ENCODE data around the gene FLNC. TPM values are rescaled to one million over a fixed set of nuclear protein-coding genes. Genes with fewer than 3 reads are reported as not detected.

The FLNC gene
- 100 to 1,000 TPM in 2 of 4 donors, 10 to 100 TPM in 2; 16.5 to 126 (median 105) TPM for total RNA-seq

DNA sequence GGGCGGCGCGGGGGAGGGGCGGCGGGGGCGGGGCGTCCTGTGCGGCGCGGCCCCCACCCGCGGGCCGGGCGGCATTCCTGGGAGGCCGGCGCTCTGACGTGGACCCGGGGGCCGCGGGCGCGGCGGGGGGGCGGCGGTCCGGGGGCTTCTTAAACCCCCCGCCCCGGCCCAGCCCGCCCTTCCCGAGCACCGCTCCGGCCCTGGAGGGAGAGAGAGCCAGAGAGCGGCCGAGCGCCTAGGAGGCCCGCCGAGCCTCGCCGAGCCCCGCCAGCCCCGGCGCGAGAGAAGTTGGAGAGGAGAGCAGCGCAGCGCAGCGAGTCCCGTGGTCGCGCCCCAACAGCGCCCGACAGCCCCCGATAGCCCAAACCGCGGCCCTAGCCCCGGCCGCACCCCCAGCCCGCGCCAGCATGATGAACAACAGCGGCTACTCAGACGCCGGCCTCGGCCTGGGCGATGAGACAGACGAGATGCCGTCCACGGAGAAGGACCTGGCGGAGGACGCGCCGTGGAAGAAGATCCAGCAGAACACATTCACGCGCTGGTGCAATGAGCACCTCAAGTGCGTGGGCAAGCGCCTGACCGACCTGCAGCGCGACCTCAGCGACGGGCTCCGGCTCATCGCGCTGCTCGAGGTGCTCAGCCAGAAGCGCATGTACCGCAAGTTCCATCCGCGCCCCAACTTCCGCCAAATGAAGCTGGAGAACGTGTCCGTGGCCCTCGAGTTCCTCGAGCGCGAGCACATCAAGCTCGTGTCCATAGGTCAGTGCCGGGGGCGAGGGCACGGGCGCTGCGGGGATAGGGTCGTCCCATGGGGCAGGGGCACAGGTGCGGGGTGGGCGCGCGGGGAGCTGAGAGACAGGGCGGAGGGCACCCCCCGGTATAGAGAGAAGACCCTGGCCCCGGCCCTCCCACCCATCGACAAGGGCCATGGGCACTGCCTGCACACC lies at the start of gene FLNC:
TSS of gene FLNC (plus strand) at position 176 of the 947 bp plus-strand sequence. CDS start at position 408, 232 bp downstream.
- Histone ChIP-seq H3K27ac (peak within 1 kb of the TSS; percentile 92 to 94), H3K36me3 (no peaks in the 10 kb centered on the region), H3K27me3 (no peaks in the 10 kb centered on the region), H3K4me3 (peak within 1 kb of the TSS; percentile 57 to 70), H3K9me3 (no peaks in the 10 kb centered on the region), H3K4me1 (peaks cover 3% of the 10 kb centered on the region in 2 donors)
- intact Hi-C loops (cut with DNase I; ENCODE audit: low total_unique reads) = no loop called here
- TF ChIP-seq CTCF (IDR thresholded peaks at IDR 0.05) = no peak
- TF ChIP-seq POLR2A (IDR thresholded peaks at IDR 0.05) = peak; percentile 63 to 65
- peak; percentile 71 to 75 for DNase-seq

DNA sequence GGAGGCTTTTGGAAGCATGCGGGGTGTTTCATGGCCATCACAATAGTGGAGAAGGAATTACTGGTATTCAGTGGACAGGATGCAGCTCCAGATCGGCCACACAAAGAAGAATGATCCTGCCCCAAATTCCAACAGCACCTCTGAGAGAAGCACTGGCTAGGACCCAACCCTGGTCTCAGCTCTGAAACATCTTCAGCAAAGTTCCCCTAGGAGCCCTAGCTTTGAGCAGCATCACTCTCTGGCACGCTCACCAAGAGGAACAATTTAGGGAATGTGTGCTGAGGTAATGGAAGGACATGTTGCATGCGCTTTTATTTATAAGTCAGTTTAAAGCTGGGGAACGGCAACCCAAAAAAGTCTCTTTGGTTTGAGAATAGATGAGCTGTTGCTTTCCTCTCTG lies 49.1 kb upstream of the FLNC start:
- Histone ChIP-seq H3K27ac (peak overlapping the region; percentile 2 to 39), H3K27me3 (no peaks in the 10 kb centered on the region), H3K4me3 (no peak overlapping the region), H3K36me3 (no peaks in the 10 kb centered on the region), H3K9me3 (no peaks in the 10 kb centered on the region), H3K4me1 (no peaks in the 10 kb centered on the region)
- DNase-seq = peak in 1 of 2 donors; percentile 35
- no peak for TF ChIP-seq POLR2A (IDR thresholded peaks at IDR 0.05)
- TF ChIP-seq CTCF (IDR thresholded peaks at IDR 0.05) = no peak
- intact Hi-C loops (cut with DNase I; ENCODE audit: low total_unique reads) = no loop called here

DNA sequence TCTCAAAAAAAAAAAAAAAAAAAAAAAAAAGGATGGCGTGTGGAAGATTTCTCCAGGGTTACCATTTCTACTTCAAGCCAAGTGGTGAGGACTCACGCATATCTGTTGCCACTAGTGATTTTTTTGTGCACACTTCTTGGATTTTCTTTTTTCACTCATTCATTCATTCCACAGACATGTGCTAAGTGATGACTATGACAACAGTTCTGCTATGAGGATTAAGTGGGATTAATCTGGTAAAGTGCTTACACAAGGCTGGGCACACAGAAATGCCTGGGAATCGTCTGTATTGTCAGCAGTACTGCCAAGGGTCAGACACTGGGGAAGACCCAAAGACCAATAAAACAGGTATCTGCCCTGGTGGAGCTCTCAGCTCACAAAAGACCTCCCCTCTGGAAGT lies 48.4 kb upstream of the FLNC start:
- DNase-seq = no peak
- Histone ChIP-seq H3K27me3 (no peaks in the 10 kb centered on the region), H3K9me3 (no peaks in the 10 kb centered on the region), H3K27ac (peak overlapping the region; percentile 2 to 39), H3K4me3 (no peak overlapping the region), H3K4me1 (no peaks in the 10 kb centered on the region), H3K36me3 (no peaks in the 10 kb centered on the region)
- TF ChIP-seq CTCF (IDR thresholded peaks at IDR 0.05) = no peak
- TF ChIP-seq POLR2A (IDR thresholded peaks at IDR 0.05) = no peak
- intact Hi-C loops (cut with DNase I; ENCODE audit: low total_unique reads) = no loop called here

DNA sequence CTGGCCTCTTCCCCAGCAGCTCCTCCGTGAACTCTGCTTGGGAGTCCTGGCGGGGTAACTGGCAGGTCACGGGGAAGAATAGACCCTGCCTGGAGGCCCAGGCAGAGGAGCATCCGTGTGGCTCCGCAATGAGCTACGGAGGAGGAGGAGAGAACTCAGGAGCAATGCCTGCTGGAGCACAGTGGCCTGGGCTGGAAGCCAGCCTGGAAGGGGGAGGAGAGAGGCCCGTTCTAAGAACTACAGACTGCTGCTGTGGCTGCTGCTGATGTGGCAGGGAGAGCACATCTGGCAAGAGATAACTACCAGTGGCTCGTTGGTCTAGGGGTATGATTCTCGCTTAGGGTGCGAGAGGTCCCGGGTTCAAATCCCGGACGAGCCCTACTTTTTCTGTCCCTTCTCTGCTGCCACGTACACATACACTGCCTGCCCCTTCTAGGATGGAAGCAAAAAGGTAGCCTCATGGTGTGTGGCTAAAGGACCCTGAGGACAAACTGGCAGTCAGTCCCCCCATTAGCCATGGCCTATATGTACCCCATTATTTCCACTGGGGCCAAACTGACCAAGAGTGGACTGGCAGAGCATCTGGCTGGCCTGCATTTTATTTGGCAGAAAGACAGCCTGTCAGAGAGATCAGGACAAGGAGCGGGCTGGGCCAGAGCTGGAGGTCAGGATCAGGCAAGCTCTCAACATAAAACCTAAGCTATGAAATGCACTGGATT lies 46.9 kb upstream of the FLNC start:
- H3K4me3 ChIP-seq = no peak overlapping the region
- no peaks in the 10 kb centered on the region for H3K4me1 ChIP-seq
- no peaks in the 10 kb centered on the region for H3K27me3 ChIP-seq
- DNase-seq = peak; percentile 71 to 74
- peak overlapping the region; percentile 43 to 50 for H3K27ac ChIP-seq
- TF ChIP-seq POLR2A (IDR thresholded peaks at IDR 0.05) = no peak
- TF ChIP-seq CTCF (IDR thresholded peaks at IDR 0.05) = no peak
- H3K36me3 ChIP-seq = no peaks in the 10 kb centered on the region
- intact Hi-C loops (cut with DNase I; ENCODE audit: low total_unique reads) = no loop called here
- H3K9me3 ChIP-seq = no peaks in the 10 kb centered on the region

DNA sequence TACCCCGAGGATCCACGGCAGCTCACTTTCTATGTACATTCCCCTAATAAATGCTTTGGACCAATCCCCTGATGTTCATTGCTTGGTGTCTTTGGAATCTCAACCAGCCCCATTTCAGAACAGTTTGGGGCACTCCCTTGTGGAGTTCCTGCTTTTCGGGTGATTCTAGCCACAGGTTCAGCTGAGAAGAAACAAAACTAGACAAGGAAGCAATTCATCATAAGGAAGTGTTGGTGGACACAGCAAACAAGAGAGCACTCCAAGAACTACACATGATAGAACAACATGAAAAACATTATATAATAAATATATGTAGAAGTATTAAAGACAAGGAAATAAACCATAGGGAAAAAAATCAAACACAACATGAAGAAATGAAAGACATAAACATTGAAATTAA lies 44.5 kb upstream of the FLNC start:
- TF ChIP-seq POLR2A (IDR thresholded peaks at IDR 0.05) = no peak
- TF ChIP-seq CTCF (IDR thresholded peaks at IDR 0.05) = no peak
- no peak for DNase-seq
- Histone ChIP-seq H3K36me3 (no peaks in the 10 kb centered on the region), H3K9me3 (no peaks in the 10 kb centered on the region), H3K27me3 (no peaks in the 10 kb centered on the region), H3K4me1 (no peaks in the 10 kb centered on the region), H3K27ac (no peak overlapping the region), H3K4me3 (no peak overlapping the region)
- intact Hi-C loops (cut with DNase I; ENCODE audit: low total_unique reads) = no loop called here

Data from uterus (tissue), 4 donors.